SK-N-SH (cell line): Measurements from ENCODE around the gene NIF3L1.

Experiments
- POLR2AphosphoS5 ChIP-seq: IDR thresholded peaks from 2 replicates; pipeline ENCODE4 v1.6.1; 2012; ENCODE audit warnings: low read depth, low read length
- RCOR1 ChIP-seq: fragments of 150-350 bp; IDR thresholded peaks from 2 replicates; pipeline ENCODE4 v1.6.1; 2017; ENCODE audit warnings: antibody characterized with exemption, low read length
- RFX5 ChIP-seq: IDR thresholded peaks from 2 replicates; pipeline ENCODE4 v1.6.1; 2012; ENCODE audit warnings: mild to moderate bottlenecking, improper control_type of control experiment, low read length
- TF ChIP-seq, protein P1 (sequence below): fragments of 200-600 bp; sonication (generic); IDR thresholded peaks from 2 replicates; pipeline ENCODE4 v1.6.1; 2017; ENCODE audit warnings: antibody characterized with exemption, mild to moderate bottlenecking, moderate library complexity
- TF ChIP-seq, protein P2 (sequence below): IDR thresholded peaks from 2 replicates; pipeline ENCODE4 v1.4.0; 2012; ENCODE audit warnings: low read depth
- TF ChIP-seq, protein P3 (sequence below): IDR thresholded peaks from 2 replicates; pipeline ENCODE4 v1.6.1; 2012; ENCODE audit warnings: mild to moderate bottlenecking, low read depth, low read length, moderate library complexity
- TF ChIP-seq, protein P4 (sequence below): fragments of 150-350 bp; IDR thresholded peaks from 2 replicates; pipeline ENCODE4 v1.6.1; 2017; ENCODE audit warnings: antibody characterized with exemption, low read length, low read depth, borderline replicate concordance

DNA sequence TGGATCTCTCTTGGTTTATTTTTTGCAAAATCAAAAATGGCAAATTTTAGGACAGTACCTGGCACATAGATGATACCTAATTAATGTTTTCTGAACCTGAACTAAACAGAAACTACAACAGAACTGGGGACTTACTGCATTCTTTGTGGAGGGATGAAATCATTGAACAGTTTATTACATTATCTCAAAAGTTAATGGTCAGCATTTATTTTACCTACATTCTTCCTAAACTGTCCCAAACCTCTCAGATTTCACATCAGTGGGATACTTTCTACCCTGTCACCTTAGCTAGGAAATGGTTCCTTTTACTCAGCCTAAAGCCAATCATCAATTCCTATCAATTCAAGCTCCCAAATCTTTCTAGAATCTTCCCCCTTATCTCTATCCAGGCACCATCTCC, 10.3 kb downstream of the NIF3L1 start:
- TF ChIP-seq RCOR1 (no peak), RFX5 (no peak), POLR2AphosphoS5 (no peak)
- TF ChIP-seq, protein P1, sequence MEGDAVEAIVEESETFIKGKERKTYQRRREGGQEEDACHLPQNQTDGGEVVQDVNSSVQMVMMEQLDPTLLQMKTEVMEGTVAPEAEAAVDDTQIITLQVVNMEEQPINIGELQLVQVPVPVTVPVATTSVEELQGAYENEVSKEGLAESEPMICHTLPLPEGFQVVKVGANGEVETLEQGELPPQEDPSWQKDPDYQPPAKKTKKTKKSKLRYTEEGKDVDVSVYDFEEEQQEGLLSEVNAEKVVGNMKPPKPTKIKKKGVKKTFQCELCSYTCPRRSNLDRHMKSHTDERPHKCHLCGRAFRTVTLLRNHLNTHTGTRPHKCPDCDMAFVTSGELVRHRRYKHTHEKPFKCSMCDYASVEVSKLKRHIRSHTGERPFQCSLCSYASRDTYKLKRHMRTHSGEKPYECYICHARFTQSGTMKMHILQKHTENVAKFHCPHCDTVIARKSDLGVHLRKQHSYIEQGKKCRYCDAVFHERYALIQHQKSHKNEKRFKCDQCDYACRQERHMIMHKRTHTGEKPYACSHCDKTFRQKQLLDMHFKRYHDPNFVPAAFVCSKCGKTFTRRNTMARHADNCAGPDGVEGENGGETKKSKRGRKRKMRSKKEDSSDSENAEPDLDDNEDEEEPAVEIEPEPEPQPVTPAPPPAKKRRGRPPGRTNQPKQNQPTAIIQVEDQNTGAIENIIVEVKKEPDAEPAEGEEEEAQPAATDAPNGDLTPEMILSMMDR = no peak
- TF ChIP-seq, protein P2, sequence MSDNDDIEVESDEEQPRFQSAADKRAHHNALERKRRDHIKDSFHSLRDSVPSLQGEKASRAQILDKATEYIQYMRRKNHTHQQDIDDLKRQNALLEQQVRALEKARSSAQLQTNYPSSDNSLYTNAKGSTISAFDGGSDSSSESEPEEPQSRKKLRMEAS = no peak
- TF ChIP-seq, protein P3, sequence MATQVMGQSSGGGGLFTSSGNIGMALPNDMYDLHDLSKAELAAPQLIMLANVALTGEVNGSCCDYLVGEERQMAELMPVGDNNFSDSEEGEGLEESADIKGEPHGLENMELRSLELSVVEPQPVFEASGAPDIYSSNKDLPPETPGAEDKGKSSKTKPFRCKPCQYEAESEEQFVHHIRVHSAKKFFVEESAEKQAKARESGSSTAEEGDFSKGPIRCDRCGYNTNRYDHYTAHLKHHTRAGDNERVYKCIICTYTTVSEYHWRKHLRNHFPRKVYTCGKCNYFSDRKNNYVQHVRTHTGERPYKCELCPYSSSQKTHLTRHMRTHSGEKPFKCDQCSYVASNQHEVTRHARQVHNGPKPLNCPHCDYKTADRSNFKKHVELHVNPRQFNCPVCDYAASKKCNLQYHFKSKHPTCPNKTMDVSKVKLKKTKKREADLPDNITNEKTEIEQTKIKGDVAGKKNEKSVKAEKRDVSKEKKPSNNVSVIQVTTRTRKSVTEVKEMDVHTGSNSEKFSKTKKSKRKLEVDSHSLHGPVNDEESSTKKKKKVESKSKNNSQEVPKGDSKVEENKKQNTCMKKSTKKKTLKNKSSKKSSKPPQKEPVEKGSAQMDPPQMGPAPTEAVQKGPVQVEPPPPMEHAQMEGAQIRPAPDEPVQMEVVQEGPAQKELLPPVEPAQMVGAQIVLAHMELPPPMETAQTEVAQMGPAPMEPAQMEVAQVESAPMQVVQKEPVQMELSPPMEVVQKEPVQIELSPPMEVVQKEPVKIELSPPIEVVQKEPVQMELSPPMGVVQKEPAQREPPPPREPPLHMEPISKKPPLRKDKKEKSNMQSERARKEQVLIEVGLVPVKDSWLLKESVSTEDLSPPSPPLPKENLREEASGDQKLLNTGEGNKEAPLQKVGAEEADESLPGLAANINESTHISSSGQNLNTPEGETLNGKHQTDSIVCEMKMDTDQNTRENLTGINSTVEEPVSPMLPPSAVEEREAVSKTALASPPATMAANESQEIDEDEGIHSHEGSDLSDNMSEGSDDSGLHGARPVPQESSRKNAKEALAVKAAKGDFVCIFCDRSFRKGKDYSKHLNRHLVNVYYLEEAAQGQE = no peak
- TF ChIP-seq, protein P4, sequence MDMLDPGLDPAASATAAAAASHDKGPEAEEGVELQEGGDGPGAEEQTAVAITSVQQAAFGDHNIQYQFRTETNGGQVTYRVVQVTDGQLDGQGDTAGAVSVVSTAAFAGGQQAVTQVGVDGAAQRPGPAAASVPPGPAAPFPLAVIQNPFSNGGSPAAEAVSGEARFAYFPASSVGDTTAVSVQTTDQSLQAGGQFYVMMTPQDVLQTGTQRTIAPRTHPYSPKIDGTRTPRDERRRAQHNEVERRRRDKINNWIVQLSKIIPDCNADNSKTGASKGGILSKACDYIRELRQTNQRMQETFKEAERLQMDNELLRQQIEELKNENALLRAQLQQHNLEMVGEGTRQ = no peak
